GM12873 (cell line): ENCODE data around the gene HSPG2.

Experiments used
- TF ChIP-seq, protein P1 (sequence below): IDR thresholded peaks from 2 replicates; pipeline ENCODE4 v1.5.1; 2012; ENCODE audit warnings: low read depth, mild to moderate bottlenecking, moderate library complexity, low read length, control low read depth; ENCODE audit not compliant: insufficient read depth; ENCODE audit errors: missing control alignments

HSPG2 gene

DNA sequence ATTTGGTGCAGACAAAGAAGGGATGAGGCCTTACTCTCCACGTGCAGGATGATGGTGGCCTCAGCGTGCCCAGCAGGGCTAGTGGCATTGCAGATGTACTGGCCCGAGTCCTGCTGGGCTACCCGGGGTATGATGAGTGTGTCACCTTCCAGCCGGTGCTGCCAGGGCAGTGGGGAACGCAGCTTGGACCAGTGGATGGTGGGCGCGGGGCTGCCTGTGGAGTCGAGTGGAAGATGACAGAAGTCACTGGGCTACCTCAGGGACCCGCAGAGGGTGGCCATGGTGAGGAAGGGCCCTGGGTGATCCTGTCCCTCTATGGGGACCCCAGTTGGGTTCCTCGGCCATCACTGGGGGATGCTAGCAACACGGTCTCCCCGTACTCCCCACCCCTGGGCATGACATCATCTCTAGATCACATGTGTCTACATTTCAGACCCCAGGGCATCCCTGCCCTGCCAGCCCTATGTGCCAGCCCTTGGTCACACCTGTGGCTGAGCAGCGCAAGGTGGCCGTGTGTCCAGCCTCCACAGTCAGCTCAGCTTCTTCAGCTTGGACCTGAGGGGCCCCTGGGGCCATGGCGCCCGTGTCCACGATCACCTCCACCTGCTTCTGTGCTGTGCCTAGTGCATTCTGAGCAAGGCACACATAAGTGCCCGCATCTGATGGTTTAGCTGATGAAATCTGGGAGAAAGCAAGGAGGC, 97.6 kb downstream of the HSPG2 start:
- TF ChIP-seq, protein P1, sequence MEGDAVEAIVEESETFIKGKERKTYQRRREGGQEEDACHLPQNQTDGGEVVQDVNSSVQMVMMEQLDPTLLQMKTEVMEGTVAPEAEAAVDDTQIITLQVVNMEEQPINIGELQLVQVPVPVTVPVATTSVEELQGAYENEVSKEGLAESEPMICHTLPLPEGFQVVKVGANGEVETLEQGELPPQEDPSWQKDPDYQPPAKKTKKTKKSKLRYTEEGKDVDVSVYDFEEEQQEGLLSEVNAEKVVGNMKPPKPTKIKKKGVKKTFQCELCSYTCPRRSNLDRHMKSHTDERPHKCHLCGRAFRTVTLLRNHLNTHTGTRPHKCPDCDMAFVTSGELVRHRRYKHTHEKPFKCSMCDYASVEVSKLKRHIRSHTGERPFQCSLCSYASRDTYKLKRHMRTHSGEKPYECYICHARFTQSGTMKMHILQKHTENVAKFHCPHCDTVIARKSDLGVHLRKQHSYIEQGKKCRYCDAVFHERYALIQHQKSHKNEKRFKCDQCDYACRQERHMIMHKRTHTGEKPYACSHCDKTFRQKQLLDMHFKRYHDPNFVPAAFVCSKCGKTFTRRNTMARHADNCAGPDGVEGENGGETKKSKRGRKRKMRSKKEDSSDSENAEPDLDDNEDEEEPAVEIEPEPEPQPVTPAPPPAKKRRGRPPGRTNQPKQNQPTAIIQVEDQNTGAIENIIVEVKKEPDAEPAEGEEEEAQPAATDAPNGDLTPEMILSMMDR = no peak

DNA sequence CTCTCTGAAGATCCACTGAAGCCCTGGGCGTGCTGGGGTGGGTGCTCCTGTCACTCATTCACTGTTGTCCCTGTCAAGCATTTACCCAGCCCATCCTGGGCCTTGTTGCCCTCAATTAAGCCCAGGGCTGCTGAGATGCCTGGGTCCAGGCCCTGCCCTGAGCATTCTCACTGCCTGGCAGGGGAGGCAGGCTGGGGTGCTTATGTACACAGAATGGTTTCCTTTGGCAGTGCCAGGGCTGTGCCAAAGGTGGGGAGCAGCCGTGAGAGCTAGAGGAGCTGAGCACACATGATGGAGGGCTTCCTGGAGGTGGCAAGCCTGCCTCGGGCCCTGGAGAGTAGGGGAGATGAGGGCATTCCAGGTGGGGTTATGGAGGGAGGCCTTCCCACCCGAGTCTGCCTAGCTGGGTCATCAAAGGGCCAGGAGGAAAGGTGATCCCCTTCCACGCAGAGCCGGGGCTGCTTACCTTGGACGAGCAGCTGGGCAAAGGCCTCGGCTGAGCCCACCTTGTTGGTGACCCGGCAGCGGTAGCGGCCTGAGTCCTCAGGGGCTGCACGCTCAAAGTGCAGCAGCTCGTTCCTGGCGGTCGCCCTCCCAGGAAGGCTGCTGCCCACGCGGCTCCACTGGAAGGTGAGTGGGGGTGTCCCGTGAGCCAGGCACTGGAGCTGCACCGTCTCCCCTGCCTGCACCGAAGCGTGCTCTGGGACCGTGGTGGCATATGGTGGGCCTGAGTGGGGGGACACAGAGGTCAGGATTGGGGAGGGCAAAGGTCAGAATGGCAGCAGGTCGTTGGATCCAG, 98.6 kb downstream of the HSPG2 start:
- TF ChIP-seq, protein P1 = no peak

DNA sequence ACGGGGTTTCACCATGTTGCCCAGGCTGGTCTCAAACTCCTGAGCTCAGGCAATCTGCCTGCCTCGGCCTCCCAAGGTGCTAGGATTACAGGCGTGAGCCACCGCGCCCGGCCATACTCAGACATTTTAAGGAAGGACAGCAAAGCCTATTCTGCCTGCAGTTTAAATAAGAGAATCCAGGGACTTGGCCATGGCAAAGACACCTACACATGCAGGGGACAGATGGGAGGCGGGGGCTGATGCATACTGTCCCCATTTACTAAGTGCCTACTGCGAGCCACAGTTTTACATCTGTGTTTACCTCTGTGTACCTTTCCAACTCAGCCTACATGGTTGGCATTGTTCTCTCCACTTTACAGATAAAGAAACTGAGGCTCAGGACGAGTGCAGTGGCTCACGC, 99.6 kb downstream of the HSPG2 start:
- TF ChIP-seq, protein P1 = no peak

DNA sequence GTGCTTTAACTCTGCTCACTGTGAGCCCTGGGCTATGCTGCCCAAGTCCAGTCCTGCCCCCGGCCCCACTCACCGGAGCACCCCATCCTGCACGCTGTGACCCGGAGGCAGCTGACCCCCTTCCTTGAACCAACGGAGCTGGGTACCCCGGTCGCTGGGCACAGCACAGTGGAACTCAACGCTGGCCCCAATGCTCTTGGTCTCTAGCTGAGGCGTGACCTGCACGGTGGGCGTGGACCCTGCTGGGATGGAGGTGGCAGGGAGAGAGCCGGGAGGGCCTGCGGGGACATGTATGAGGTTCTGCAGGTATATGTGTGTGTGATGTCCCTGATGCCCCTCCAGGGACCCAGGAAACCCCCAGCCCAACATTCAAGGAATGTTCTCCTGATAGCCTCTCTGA, 100.4 kb downstream of the HSPG2 start:
- TF ChIP-seq, protein P1 = no peak

DNA sequence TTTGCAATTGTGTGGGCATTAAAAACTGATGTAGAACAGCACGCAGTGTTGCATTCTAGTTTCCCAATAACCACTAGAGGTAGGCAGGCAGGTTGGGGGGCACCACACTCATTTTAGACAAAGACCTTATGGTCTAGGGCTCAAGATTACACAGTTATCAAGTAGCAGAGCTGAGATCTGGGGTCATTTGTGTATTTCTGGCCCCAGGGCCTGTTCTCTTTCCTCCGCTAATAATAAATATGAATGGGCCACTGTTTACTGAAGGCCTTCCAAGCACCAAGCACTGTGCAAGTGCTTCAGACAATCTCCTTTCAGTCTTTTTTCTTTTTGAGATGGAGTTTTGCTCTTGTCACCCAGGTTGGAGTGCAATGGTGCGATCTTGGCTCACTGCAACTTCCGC, 101.1 kb downstream of the HSPG2 start:
- TF ChIP-seq, protein P1 = no peak

DNA sequence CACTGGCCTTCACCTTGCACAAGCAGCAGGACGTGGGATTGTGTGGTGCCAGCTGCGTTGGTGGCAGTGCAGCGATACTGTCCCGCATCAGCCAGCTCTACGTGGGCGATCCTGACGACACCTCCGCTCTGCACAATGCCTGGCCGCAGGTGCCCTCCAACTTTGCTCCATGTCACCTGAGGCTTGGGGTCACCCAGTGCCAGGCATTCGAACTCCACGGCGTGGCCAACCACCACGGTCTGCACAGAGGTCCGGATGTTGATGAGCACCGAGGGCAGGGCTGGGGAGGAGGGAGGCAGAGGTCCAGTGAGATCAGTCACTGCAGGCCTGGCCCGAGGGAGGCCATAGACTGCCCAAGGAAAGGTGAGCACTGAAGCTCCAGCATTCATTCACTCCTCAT, 102.4 kb downstream of the HSPG2 start:
- TF ChIP-seq, protein P1 = no peak

DNA sequence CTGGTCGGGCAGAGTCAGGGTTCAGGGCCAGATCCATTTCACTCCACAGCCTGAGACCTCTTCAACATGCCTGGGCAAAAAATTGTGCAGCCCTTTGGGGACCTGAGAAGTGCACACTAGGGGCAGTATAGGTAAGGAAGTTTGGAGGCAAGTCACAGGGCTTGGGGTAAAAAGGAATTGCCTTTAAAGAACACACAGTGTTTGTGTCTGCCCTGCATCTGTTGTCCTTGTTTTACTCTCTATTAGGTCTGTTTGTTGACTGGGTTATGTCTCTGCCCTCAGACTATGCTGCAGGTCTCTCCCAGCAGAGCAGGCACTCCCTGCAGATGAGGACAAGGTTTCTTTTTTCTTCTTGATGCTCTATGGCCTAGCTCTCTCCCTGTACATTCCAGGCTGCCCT, 103.0 kb downstream of the HSPG2 start:
- TF ChIP-seq, protein P1 = peak; percentile 18
